Activated T-helper 17 cell treated with anti-CD3 and anti-CD28 coated beads, Interleukin-2, amount 50 U/mL, for 72 hours (primary cell): Measurements from ENCODE around the gene RSBN1L. TPM values are rescaled to one million over a fixed set of nuclear protein-coding genes. Genes with fewer than 3 reads are reported as not detected.

Experiments used
- ATAC-seq: fragments of 150-1000 bp; cut with Tn5 transposase; replicated peaks from 2 replicates; pipeline ENCODE4 v1.10.0; 2021; ENCODE audit warnings: mild to moderate bottlenecking, moderate library complexity
- H3K27ac Mint-ChIP-seq: one replicate; pipeline ENCODE4 v1.8.0; 2022; ENCODE audit warnings: mixed read lengths
- H3K27me3 Mint-ChIP-seq: one replicate; pipeline ENCODE4 v1.8.0; 2022; ENCODE audit warnings: mixed read lengths
- H3K36me3 Mint-ChIP-seq: one replicate; pipeline ENCODE4 v1.8.0; 2022; ENCODE audit warnings: low read depth, mild to moderate bottlenecking, mixed read lengths
- H3K4me1 Mint-ChIP-seq: one replicate; pipeline ENCODE4 v1.8.0; 2022; ENCODE audit warnings: mixed read lengths
- H3K4me3 Mint-ChIP-seq: one replicate; pipeline ENCODE4 v1.8.0; 2022; ENCODE audit warnings: mild to moderate bottlenecking, mixed read lengths
- H3K9me3 Mint-ChIP-seq: one replicate; pipeline ENCODE4 v1.8.0; 2022; ENCODE audit warnings: mixed read lengths
- total RNA-seq, 2 donors: library from RNA; stranded (reverse); gene quantifications; one replicate each; pipeline ENCODE4 v1.2.3, GENCODE V29; 2022

The RSBN1L gene
- total RNA-seq, 2 donors from 2014 or later: 15.1 to 21.6 TPM

GRCh38 chr7:77786741-77787140 is 90.5 kb downstream of the RSBN1L start:
- peaks cover 6% of the 10 kb centered on the region for H3K4me1 Mint-ChIP-seq
- ATAC-seq: no peak
- H3K4me3 Mint-ChIP-seq: no peak overlapping the region
- H3K27me3 Mint-ChIP-seq: no peaks in the 10 kb centered on the region
- H3K36me3 Mint-ChIP-seq: peaks cover 37% of the 10 kb centered on the region
- peak overlapping the region; percentile 43 for H3K27ac Mint-ChIP-seq
- peaks cover 4% of the 10 kb centered on the region for H3K9me3 Mint-ChIP-seq

- H3K9me3 Mint-ChIP-seq: peaks cover 4% of the 10 kb centered on the region
- H3K27ac Mint-ChIP-seq: peak overlapping the region; percentile 69
- no peaks in the 10 kb centered on the region for H3K27me3 Mint-ChIP-seq
- no peak overlapping the region for H3K4me3 Mint-ChIP-seq
- H3K4me1 Mint-ChIP-seq: peaks cover 6% of the 10 kb centered on the region
- H3K36me3 Mint-ChIP-seq: peaks cover 25% of the 10 kb centered on the region
- ATAC-seq: peak; percentile 35
Observed at GRCh38 chr7:77788327-77788902, 92.2 kb downstream of the RSBN1L start.

DNA sequence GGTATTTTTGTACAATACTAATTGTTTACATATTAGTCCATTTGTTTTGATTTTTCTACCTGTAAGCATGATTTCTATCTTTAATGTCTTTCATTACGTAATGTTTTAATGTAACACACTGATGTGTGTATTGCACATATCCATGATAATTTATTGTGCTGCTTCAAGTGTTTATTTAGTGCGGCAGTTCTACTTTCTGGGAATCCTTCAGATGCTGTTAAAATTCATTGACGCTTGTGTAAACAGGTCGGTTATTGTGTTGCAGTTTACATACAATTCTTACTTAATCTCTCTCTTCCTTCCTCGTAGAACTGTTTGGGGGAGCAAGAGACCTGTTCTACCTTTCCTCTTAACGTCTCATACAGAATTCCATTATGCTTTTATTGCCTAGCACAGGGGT is 95.1 kb downstream of the RSBN1L start:
- Mint-ChIP-seq H3K27me3 (no peaks in the 10 kb centered on the region), H3K27ac (no peak overlapping the region), H3K4me3 (no peak overlapping the region), H3K9me3 (no peaks in the 10 kb centered on the region), H3K36me3 (peaks cover 25% of the 10 kb centered on the region), H3K4me1 (peaks cover 19% of the 10 kb centered on the region)
- ATAC-seq: no peak

DNA sequence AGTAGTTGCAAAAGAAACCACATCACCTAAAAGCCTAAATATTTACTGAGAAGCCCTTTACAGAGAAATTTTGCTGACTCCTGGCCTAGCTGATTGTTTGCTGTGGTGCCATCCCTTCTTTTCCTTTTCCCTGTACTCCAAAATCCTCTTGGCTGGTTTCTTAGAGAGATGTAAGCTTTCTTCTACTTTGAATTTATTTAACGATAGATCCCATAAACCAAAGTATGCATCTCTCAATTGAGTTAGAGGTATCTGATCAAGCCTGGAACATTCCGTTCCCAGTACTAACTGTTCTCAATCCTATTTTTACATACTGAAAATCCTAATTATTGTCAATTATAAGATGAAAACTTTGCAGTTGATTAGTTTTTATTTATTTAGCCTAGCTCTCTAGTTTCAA is 95.7 kb downstream of the RSBN1L start:
- Mint-ChIP-seq H3K27me3 (no peaks in the 10 kb centered on the region), H3K36me3 (peaks cover 29% of the 10 kb centered on the region), H3K4me3 (no peak overlapping the region), H3K4me1 (peaks cover 23% of the 10 kb centered on the region), H3K27ac (peak overlapping the region; percentile 48), H3K9me3 (no peaks in the 10 kb centered on the region)
- ATAC-seq: no peak

- Mint-ChIP-seq H3K27me3 (no peaks in the 10 kb centered on the region), H3K4me3 (no peak overlapping the region), H3K27ac (peak overlapping the region; percentile 34), H3K4me1 (peaks cover 25% of the 10 kb centered on the region), H3K9me3 (no peaks in the 10 kb centered on the region), H3K36me3 (peaks cover 49% of the 10 kb centered on the region)
- ATAC-seq: no peak
Observed at GRCh38 chr7:77794000-77794399, 97.7 kb downstream of the RSBN1L start.

DNA sequence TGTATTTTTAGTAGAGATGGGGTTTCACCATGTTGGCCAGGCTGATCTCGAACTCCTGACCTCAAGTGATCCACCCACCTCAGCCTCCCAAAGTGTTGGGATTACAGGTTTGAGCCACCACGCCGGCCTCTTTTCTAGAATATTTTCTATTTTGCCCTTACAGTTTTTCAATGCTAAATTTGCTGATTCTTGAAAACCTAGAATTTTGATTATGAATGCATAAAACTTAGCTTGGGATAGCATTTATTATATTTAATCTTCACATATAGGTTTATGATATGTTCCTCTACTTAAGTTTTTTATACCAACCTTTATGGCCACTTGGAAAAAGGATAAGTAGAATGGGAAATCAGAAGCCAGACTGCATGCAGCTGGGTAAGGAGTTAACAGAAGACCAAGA is 99.8 kb downstream of the RSBN1L start:
- H3K4me3 Mint-ChIP-seq: peak overlapping the region; percentile 98
- no peaks in the 10 kb centered on the region for H3K9me3 Mint-ChIP-seq
- no peak for ATAC-seq
- H3K27me3 Mint-ChIP-seq: no peaks in the 10 kb centered on the region
- H3K4me1 Mint-ChIP-seq: peaks cover 30% of the 10 kb centered on the region
- peak overlapping the region; percentile 95 for H3K27ac Mint-ChIP-seq
- peaks cover 67% of the 10 kb centered on the region for H3K36me3 Mint-ChIP-seq

- Mint-ChIP-seq H3K27ac (peak overlapping the region; percentile 95), H3K36me3 (peaks cover 76% of the 10 kb centered on the region), H3K9me3 (no peaks in the 10 kb centered on the region), H3K4me1 (peaks cover 34% of the 10 kb centered on the region), H3K27me3 (no peaks in the 10 kb centered on the region), H3K4me3 (peak overlapping the region; percentile 98)
- ATAC-seq: no peak
Observed at GRCh38 chr7:77796960-77797359, 100.7 kb downstream of the RSBN1L start.

- H3K4me1 Mint-ChIP-seq: peaks cover 42% of the 10 kb centered on the region
- H3K36me3 Mint-ChIP-seq: peaks cover 85% of the 10 kb centered on the region
Observed at GRCh38 chr7:77797734-77798393, 101.6 kb downstream of the RSBN1L start.

GRCh38 chr7:77798394-77799077 is 102.3 kb downstream of the RSBN1L start, which contains the start of the genes PHTF2 and TMEM60:
Gene PHTF2 (plus strand): TSS chr7:77798773.
Gene TMEM60 (minus strand): TSS chr7:77798434. CDS start chr7:77794373, 4,061 bp downstream.
- H3K27ac Mint-ChIP-seq: peak within 1 kb of the TSS; percentile 95
- peak within 1 kb of the TSS; percentile 98 for H3K4me3 Mint-ChIP-seq
- H3K4me1 Mint-ChIP-seq: peaks cover 48% of the 10 kb centered on the region
- no peaks in the 10 kb centered on the region for H3K27me3 Mint-ChIP-seq
- peak; percentile 89 for ATAC-seq
- H3K36me3 Mint-ChIP-seq: peaks cover 91% of the 10 kb centered on the region
- H3K9me3 Mint-ChIP-seq: no peaks in the 10 kb centered on the region

More at GRCh38 chr7:77797734-77798393, 101.6 kb downstream of the RSBN1L start:
- Mint-ChIP-seq H3K27me3 (no peaks in the 10 kb centered on the region), H3K27ac (peak overlapping the region; percentile 95), H3K4me3 (peak overlapping the region; percentile 98), H3K9me3 (no peaks in the 10 kb centered on the region)
- ATAC-seq: peak; percentile 25

- no peaks in the 10 kb centered on the region for H3K27me3 Mint-ChIP-seq
- peaks cover 91% of the 10 kb centered on the region for H3K36me3 Mint-ChIP-seq
- H3K4me1 Mint-ChIP-seq: peaks cover 51% of the 10 kb centered on the region
- H3K9me3 Mint-ChIP-seq: no peaks in the 10 kb centered on the region
- H3K4me3 Mint-ChIP-seq: peak overlapping the region; percentile 98
- H3K27ac Mint-ChIP-seq: peak overlapping the region; percentile 95
- no peak for ATAC-seq
Observed at GRCh38 chr7:77799078-77799964, 103.1 kb downstream of the RSBN1L start.

DNA sequence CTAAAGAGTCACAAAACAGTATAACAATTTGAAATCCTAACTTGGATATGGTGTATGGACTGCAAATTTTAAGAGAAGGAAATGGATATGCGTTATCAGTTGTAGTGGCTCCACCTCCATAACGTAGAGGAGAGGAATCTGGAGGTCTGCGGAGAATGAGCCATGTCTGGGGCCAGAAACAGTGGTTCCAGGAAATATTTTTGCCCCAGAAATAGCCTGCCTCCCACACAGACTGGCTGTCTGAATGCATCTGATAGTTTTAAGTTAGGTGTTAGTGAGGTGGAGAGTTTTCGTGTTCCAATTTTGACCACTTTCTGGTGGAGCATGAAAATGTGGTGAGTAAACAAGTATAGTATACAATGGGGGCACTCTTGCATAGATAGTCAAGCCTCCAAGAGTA is 103.9 kb downstream of the RSBN1L start:
- Mint-ChIP-seq H3K36me3 (peaks cover 92% of the 10 kb centered on the region), H3K4me1 (peaks cover 53% of the 10 kb centered on the region), H3K4me3 (peak overlapping the region; percentile 98), H3K27me3 (no peaks in the 10 kb centered on the region), H3K9me3 (no peaks in the 10 kb centered on the region), H3K27ac (peak overlapping the region; percentile 95)
- ATAC-seq: peak; percentile 13

DNA sequence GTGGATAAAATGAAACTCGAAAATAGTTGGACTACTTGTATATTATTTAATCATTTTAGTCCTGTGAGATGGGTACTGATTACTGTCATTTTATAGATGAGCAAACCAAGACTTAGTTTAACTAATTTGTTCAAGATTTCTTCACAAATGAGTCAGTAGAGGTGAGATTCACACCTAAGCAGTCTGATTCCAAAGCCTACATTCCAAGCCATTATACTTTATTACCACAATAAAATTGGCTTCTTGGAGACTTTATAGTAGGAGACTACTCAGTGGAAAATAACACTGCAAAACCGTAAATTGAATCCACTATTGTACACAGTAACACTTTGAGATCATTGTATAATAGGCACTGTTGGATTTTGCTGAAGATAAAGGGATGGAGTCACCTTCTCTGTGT is 104.5 kb downstream of the RSBN1L start:
- Mint-ChIP-seq H3K27me3 (no peaks in the 10 kb centered on the region), H3K4me1 (peaks cover 55% of the 10 kb centered on the region), H3K27ac (peak overlapping the region; percentile 95), H3K36me3 (peaks cover 95% of the 10 kb centered on the region), H3K4me3 (peak overlapping the region; percentile 98), H3K9me3 (no peaks in the 10 kb centered on the region)
- ATAC-seq: no peak

DNA sequence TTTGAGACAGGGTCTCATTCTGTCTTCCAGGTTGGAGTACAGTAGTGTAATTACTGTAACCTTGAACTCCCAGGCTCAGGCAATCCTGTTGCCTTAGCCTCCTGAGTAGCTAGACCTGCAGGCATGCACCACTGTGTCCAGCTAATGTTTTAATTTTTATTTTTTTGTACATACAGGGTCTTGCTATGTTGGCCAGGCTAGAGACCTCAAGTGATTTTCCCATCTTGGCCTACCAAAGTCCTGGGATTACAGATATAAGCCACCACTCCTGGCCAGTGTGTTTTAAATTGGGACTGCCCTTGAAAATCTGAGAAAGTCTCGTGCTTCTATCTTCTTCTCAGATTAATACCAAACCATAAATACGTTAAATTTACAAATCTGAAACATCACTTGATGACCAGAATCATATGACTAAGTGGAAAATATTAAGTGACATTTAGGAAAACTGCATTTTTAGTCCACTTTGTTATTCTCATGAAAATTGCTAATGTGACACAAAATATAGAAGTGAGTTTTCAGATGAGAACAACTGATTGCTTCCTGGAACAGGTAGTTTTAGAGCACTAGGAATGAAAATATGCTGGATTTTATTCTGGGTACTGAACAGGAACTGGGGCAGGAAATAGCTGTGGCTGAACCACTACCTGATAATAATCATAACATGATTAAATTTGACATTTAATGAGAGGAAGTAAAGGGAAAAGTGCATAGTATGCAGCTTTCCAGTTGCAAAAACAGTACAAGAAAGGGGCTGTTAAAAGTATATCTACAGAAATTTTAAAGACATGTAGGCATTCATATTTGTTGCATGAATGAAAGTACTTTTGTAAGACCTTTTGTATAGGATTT is 106.5 kb downstream of the RSBN1L start:
- ATAC-seq: no peak
- no peaks in the 10 kb centered on the region for H3K27me3 Mint-ChIP-seq
- H3K4me1 Mint-ChIP-seq: peaks cover 55% of the 10 kb centered on the region
- peaks cover 96% of the 10 kb centered on the region for H3K36me3 Mint-ChIP-seq
- H3K9me3 Mint-ChIP-seq: peaks cover 4% of the 10 kb centered on the region
- peak overlapping the region; percentile 95 for H3K27ac Mint-ChIP-seq
- H3K4me3 Mint-ChIP-seq: peak overlapping the region; percentile 98
